HepG2 (cell line): ENCODE measurements around the gene VSX1. TPM values are rescaled to one million over a fixed set of nuclear protein-coding genes. Genes with fewer than 3 reads are reported as not detected.

Source experiments
- CBFB ChIP-seq: sonication (generic); formaldehyde crosslinking; IDR thresholded peaks from 2 replicates; pipeline ENCODE4 v1.4.0; 2020; ENCODE audit warnings: missing genetic modification reagents
- CEBPG ChIP-seq: IDR thresholded peaks from 2 replicates; pipeline ENCODE4 v1.6.1; 2016
- CREB1 ChIP-seq, 2 experiments: fragments of 450-650 bp in 1 of 2; IDR thresholded peaks; 2 replicates each; pipeline ENCODE4 v1.6.1; 2016 to 2017; ENCODE audit warnings: control low read depth in 1 of 2, mild to moderate bottlenecking in 1 of 2, missing compliant biosample characterization in 1 of 2, missing genetic modification characterization in 1 of 2
- CREM ChIP-seq, 2 experiments: sonication (generic) in 1 of 2; formaldehyde crosslinking in 1 of 2; IDR thresholded peaks; 2 replicates each; pipeline versions ENCODE4 v1.4.0 to v1.6.1; 2016 to 2020; ENCODE audit warnings: antibody characterized with exemption in 1 of 2, mild to moderate bottlenecking in 1 of 2, missing genetic modification reagents in 1 of 2
- EP300 ChIP-seq, 3 experiments: sonication (generic) in 1 of 3; formaldehyde crosslinking in 1 of 3; IDR thresholded peaks; 2 replicates each; pipeline versions ENCODE4 v1.5.1 to v1.6.1; 2011 to 2020; ENCODE audit warnings: low read depth in 2 of 3, low read length in 2 of 3, borderline replicate concordance in 1 of 3, improper control_type of control experiment in 1 of 3, mild to moderate bottlenecking in 1 of 3, missing genetic modification reagents in 1 of 3, moderate library complexity in 1 of 3
- GMEB1 ChIP-seq: sonication (generic); formaldehyde crosslinking; IDR thresholded peaks from 2 replicates; pipeline ENCODE4 v1.5.1; 2020; ENCODE audit warnings: missing genetic modification reagents, mild to moderate bottlenecking, borderline replicate concordance
- HMG20B ChIP-seq: conservative IDR thresholded peaks from 2 replicates; pipeline ENCODE4 v1.6.1; 2016; ENCODE audit warnings: missing genetic modification reagents, missing compliant biosample characterization
- HNRNPK ChIP-seq: fragments of 200-400 bp; formaldehyde crosslinking; IDR thresholded peaks from 2 replicates; pipeline ENCODE4 v1.6.1; 2018; ENCODE audit warnings: low read length, low read depth, moderate library complexity, mild to moderate bottlenecking; ENCODE audit not compliant: poor library complexity, severe bottlenecking
- KAT8 ChIP-seq: IDR thresholded peaks from 2 replicates; pipeline ENCODE4 v1.6.1; 2016; ENCODE audit warnings: missing genetic modification reagents, missing compliant biosample characterization
- KLF16 ChIP-seq, 2 experiments: sonication (generic) in 1 of 2; formaldehyde crosslinking in 1 of 2; IDR thresholded peaks; 2 replicates each; pipeline versions ENCODE4 v1.6.1 to v1.8.0; 2016 to 2023; ENCODE audit warnings: missing genetic modification reagents in 2 of 2, missing compliant biosample characterization in 1 of 2
- MXD4 ChIP-seq: IDR thresholded peaks from 2 replicates; pipeline ENCODE4 v1.6.1; 2016; ENCODE audit warnings: mild to moderate bottlenecking, missing biosample characterization, missing genetic modification reagents
- MXI1 ChIP-seq: IDR thresholded peaks from 3 replicates; pipeline ENCODE4 v1.6.1; 2012; ENCODE audit warnings: low read depth, low read length, inconsistent platforms, borderline replicate concordance
- NONO ChIP-seq, 2 experiments: fragments of 450-650 bp in 1 of 2; sonication (generic) in 1 of 2; formaldehyde crosslinking in 1 of 2; IDR thresholded peaks in 1 of 2; conservative IDR thresholded peaks in 1 of 2; 2 replicates each; pipeline versions ENCODE4 v1.6.1 to v1.8.0; 2017 to 2022; ENCODE audit warnings: mild to moderate bottlenecking in 1 of 2, missing genetic modification reagents in 1 of 2, moderate library complexity in 1 of 2
- NR2F2 ChIP-seq: IDR thresholded peaks from 2 replicates; pipeline ENCODE4 v1.6.1; 2012; ENCODE audit warnings: low read depth, inconsistent platforms, borderline replicate concordance
- SMC3 ChIP-seq: IDR thresholded peaks from 2 replicates; pipeline ENCODE4 v1.6.1; 2011; ENCODE audit warnings: low read length, improper control_type of control experiment
- SRSF1 ChIP-seq: fragments of 200-400 bp; formaldehyde crosslinking; optimal IDR thresholded peaks from 2 replicates; pipeline ENCODE3; 2017; ENCODE audit warnings: mild to moderate bottlenecking, low read depth, low read length, moderate library complexity
- THAP8 ChIP-seq: sonication (generic); formaldehyde crosslinking; IDR thresholded peaks from 2 replicates; pipeline ENCODE4 v1.5.1; 2020; ENCODE audit warnings: missing genetic modification reagents, mild to moderate bottlenecking, borderline replicate concordance
- TSC22D2 ChIP-seq: sonication (generic); formaldehyde crosslinking; IDR thresholded peaks from 2 replicates; pipeline ENCODE4 v1.5.1; 2020; ENCODE audit warnings: missing genetic modification reagents, mild to moderate bottlenecking, borderline replicate concordance
- ZNF34 ChIP-seq: sonication (generic); formaldehyde crosslinking; IDR thresholded peaks from 2 replicates; pipeline ENCODE4 v1.4.0; 2020; ENCODE audit warnings: mild to moderate bottlenecking, missing genetic modification reagents, borderline replicate concordance
- ZNF605 ChIP-seq: sonication (generic); formaldehyde crosslinking; IDR thresholded peaks from 2 replicates; pipeline ENCODE4 v1.8.0; 2022; ENCODE audit warnings: mild to moderate bottlenecking, missing genetic modification reagents
- ZNF724P ChIP-seq: sonication (generic); formaldehyde crosslinking; IDR thresholded peaks from 2 replicates; pipeline ENCODE4 v1.8.0; 2022; ENCODE audit warnings: missing genetic modification reagents, borderline replicate concordance
- polyA plus RNA-seq, 8 experiments: library from polyadenylated mRNA; depleted of rRNA in 3 of 8; stranded (reverse) in 7 of 8; unstranded in 1 of 8; fragments of >200 nt; fragmentation: Illumina TruSeq in 4 of 8; extraction: Trizol in 4 of 8; gene quantifications; 2 replicates each; pipeline versions ENCODE4 v1.2.1 to v1.2.3, GENCODE V29; 2011 to 2016; ENCODE audit warnings: low read depth in 4 of 8, missing spikeins in 1 of 8, mixed read lengths in 1 of 8; ENCODE audit not compliant: insufficient read depth in 1 of 8
- total RNA-seq, 5 experiments: library from RNA; depleted of rRNA; stranded (reverse); fragments of >200 nt; fragmentation: Illumina TruSeq; extraction: Trizol; gene quantifications; 2 replicates each; pipeline ENCODE4 v1.2.3, GENCODE V29; 2016; ENCODE audit warnings: low read depth in 1 of 5
- TF ChIP-seq, protein P1 (sequence below): IDR thresholded peaks from 2 replicates; pipeline ENCODE4 v1.4.0; 2020; ENCODE audit warnings: mild to moderate bottlenecking, missing genetic modification reagents

VSX1 gene
- total and polyA plus RNA-seq, 2 of the 13 experiments (the other 11 are each of a cell fraction or from before 2014, with no cell fraction given), result 0.04 TPM; not detected in 1

DNA sequence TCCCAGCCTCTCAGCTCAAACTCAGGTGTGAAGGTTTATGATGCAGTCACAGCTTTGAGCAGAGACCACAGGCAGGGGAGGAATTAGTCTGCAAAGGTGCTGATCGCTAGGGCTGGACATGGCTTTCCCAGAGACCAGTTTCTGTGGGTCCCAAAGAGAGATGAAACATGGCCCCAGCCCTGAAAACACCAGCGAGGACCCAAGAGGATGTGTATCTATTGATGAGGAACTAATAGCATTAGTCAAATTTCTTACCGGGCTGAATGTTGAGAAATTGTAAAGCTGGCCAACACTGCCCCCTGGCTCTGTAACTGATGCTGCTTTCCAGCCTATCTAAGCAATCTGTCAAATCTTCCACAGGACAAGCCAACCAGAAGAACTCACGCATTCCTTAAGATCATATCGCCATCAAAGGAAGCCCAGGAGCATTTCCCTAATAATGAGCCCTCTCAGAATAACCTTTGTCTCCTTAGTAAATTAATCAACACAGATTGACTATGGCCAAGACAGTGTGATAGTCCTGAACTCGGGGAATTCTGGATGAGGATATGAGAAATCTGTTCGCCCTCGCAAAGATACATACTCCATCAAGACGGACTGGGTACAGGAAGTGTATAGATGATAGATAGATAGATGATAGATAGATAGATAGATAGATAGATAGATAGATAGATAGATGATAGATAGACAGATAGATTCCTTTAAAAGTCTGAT lies 16.2 kb downstream of the VSX1 start (continued):
- TF ChIP-seq THAP8 (CRISPR knock-in tag) (no peak), SRSF1 (no peak), CREB1 (IDR thresholded peaks at IDR 0.05) (no peak), CREB1 (CRISPR knock-in tag; IDR thresholded peaks at IDR 0.05) (no peak), CREM (IDR thresholded peaks at IDR 0.05) (no peak), CREM (CRISPR knock-in tag; IDR thresholded peaks at IDR 0.05) (no peak), MXD4 (CRISPR knock-in tag) (0 out of 2 replicates have a peak, but pooled peaks have one; percentile 22), GMEB1 (CRISPR knock-in tag) (no peak), EP300 (IDR thresholded peaks at IDR 0.05; ENCODE audit: low read depth in 2 of 2, low read length in 2 of 2) (no peak), EP300 (CRISPR knock-in tag; IDR thresholded peaks at IDR 0.05; ENCODE audit: borderline replicate concordance) (no peak), SMC3 (peak; percentile 100), ZNF724P (CRISPR knock-in tag) (no peak), NR2F2 (no peak), ZNF605 (CRISPR knock-in tag) (0 out of 2 replicates have a peak, but pooled peaks have one; percentile 54), ZNF34 (no peak), HNRNPK (no peak), HMG20B (no peak), KAT8 (CRISPR knock-in tag) (0 out of 2 replicates have a peak, but pooled peaks have one; percentile 53), MXI1 (0 out of 3 replicates have a peak, but pooled peaks have one; percentile 32), CEBPG (CRISPR knock-in tag) (0 out of 2 replicates have a peak, but pooled peaks have one; percentile 17), NONO (IDR thresholded peaks at IDR 0.05) (no peak), NONO (CRISPR knock-in tag; conservative IDR thresholded peaks at IDR 0.05) (no peak), TSC22D2 (0 out of 2 replicates have a peak, but pooled peaks have one; percentile 18), CBFB (no peak), KLF16 (CRISPR knock-in tag; IDR thresholded peaks at IDR 0.05) (no peak)
- TF ChIP-seq, protein P1, sequence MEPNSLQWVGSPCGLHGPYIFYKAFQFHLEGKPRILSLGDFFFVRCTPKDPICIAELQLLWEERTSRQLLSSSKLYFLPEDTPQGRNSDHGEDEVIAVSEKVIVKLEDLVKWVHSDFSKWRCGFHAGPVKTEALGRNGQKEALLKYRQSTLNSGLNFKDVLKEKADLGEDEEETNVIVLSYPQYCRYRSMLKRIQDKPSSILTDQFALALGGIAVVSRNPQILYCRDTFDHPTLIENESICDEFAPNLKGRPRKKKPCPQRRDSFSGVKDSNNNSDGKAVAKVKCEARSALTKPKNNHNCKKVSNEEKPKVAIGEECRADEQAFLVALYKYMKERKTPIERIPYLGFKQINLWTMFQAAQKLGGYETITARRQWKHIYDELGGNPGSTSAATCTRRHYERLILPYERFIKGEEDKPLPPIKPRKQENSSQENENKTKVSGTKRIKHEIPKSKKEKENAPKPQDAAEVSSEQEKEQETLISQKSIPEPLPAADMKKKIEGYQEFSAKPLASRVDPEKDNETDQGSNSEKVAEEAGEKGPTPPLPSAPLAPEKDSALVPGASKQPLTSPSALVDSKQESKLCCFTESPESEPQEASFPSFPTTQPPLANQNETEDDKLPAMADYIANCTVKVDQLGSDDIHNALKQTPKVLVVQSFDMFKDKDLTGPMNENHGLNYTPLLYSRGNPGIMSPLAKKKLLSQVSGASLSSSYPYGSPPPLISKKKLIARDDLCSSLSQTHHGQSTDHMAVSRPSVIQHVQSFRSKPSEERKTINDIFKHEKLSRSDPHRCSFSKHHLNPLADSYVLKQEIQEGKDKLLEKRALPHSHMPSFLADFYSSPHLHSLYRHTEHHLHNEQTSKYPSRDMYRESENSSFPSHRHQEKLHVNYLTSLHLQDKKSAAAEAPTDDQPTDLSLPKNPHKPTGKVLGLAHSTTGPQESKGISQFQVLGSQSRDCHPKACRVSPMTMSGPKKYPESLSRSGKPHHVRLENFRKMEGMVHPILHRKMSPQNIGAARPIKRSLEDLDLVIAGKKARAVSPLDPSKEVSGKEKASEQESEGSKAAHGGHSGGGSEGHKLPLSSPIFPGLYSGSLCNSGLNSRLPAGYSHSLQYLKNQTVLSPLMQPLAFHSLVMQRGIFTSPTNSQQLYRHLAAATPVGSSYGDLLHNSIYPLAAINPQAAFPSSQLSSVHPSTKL (CRISPR knock-in tag), result peak; percentile 25; the same call in 1 of the 2 replicates
